CD4-positive, alpha-beta T cell (primary cell): ENCODE data around the gene TENM4. TPM values are rescaled to one million over a fixed set of nuclear protein-coding genes. Genes with fewer than 3 reads are reported as not detected.

ENCODE experiments used
- ATAC-seq: fragments of 200-7000 bp; cut with Tn5 transposase; one replicate; pipeline ENCODE4 v1.10.0; 2022; ENCODE audit warnings: mild to moderate bottlenecking; ENCODE audit not compliant: poor library complexity
- CTCF ChIA-PET: fragments of 350-600 bp; sonication (Branson Sonifier 250); formaldehyde crosslinking; loops from one replicate; lab custom pipeline; 2021; ENCODE audit warnings: antibody characterized with exemption, inconsistent platforms; lab: Charles Lee
- POLR2A ChIA-PET: fragments of 350-600 bp; sonication (Branson Sonifier 250); formaldehyde crosslinking; loops from one replicate; lab custom pipeline; 2021; ENCODE audit warnings: antibody characterized with exemption, inconsistent platforms; lab: Charles Lee
- DNase-seq, 14 experiments: peaks; one replicate each; pipeline ENCODE4 v3.0.0-alpha.2; 2013 to 2020; ENCODE audit warnings: mixed read lengths in 2 of 14
- H3K27ac ChIP-seq, 2 donors: one replicate each; pipeline versions ENCODE4 v1.5.1 to v1.7.0; 2013; ENCODE audit warnings: low read length in 2 of 2, low read depth in 1 of 2, mild to moderate bottlenecking in 1 of 2
- H3K27me3 ChIP-seq, 2 experiments: 1 replicate in 1 of 2; 2 replicates in 1 of 2; pipeline versions ENCODE4 v1.6.1 to v1.7.0; 2013; ENCODE audit warnings: low read length in 2 of 2, control low read depth in 1 of 2, mild to moderate bottlenecking in 1 of 2, moderate library complexity in 1 of 2; ENCODE audit not compliant: insufficient read depth in 2 of 2, control insufficient read depth in 1 of 2
- H3K36me3 ChIP-seq: one replicate; pipeline ENCODE4 v1.6.1; 2013; ENCODE audit warnings: low read length, control low read depth; ENCODE audit not compliant: insufficient read depth
- H3K4me1 ChIP-seq: one replicate; pipeline ENCODE4 v1.6.1; 2013; ENCODE audit warnings: low read length, control low read depth; ENCODE audit not compliant: insufficient read depth
- H3K4me3 ChIP-seq: one replicate; pipeline ENCODE4 v1.5.1; 2013; ENCODE audit warnings: mild to moderate bottlenecking, low read length, moderate library complexity
- H3K9me3 ChIP-seq, 2 experiments: 1 replicate in 1 of 2; 2 replicates in 1 of 2; pipeline versions ENCODE4 v1.6.1 to v1.7.0; 2013; ENCODE audit warnings: low read length in 2 of 2, mild to moderate bottlenecking in 2 of 2, control low read depth in 1 of 2, moderate library complexity in 1 of 2; ENCODE audit not compliant: control insufficient read depth in 1 of 2, insufficient read depth in 1 of 2
- H3K27ac Mint-ChIP-seq: one replicate; pipeline ENCODE4 v1.8.0; 2020; ENCODE audit warnings: mixed read lengths
- H3K27me3 Mint-ChIP-seq: one replicate; pipeline ENCODE4 v1.8.0; 2021; ENCODE audit warnings: mixed read lengths
- H3K36me3 Mint-ChIP-seq: one replicate; pipeline ENCODE4 v1.8.0; 2021; ENCODE audit warnings: low read depth, mixed read lengths
- H3K4me1 Mint-ChIP-seq: one replicate; pipeline ENCODE4 v1.8.0; 2021; ENCODE audit warnings: low read depth, mixed read lengths
- H3K4me3 Mint-ChIP-seq: one replicate; pipeline ENCODE4 v1.8.0; 2020; ENCODE audit warnings: mild to moderate bottlenecking, mixed read lengths
- H3K9me3 Mint-ChIP-seq: one replicate; pipeline ENCODE4 v1.8.0; 2020; ENCODE audit warnings: mixed read lengths
- intact Hi-C, 2 experiments: fragments of 100-400 bp; cut with DNase I in 1 of 2; cut with micrococcal nuclease in 1 of 2; formaldehyde crosslinking; loops; one replicate each; pipeline versions ENCODE4 v1.15.1 to v1.9.0; 2023 to 2025; cut with DNase I, micrococcal nuclease
- total RNA-seq, 174 experiments: library from RNA in 2 of 174; stranded (reverse) in 2 of 174; gene quantifications; one replicate each; pipeline ENCODE4 v1.2.3 and lab custom pipeline; 2021 to 2026
- TF ChIP-seq, protein P1 (sequence below): fragments of 200-600 bp; IDR thresholded peaks from one replicate; pipeline ENCODE4 v1.8.0; 2022; ENCODE audit warnings: antibody characterized with exemption, mild to moderate bottlenecking

Gene TENM4
- total RNA-seq, 2 experiments from 2014 or later = 0.22 to 0.31 TPM

DNA sequence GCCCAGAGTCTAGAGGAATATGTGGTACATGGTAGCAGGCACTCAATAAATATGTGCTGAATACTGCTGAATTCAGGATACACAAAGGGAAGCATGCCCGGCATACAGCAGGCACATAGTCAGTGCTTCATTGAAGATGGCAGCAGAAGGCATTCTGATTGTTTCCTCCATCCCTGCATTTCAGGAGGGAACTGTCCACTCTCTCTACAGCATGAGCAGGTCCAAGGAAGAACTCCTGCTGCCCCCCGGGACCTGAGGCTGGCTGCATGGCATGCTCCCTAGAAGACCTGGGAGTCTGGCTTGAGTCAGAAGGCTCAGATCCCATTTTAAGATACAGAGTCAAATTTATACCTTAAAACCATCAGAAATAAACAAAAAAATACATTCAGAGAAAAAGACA is 546.8 kb downstream of the TENM4 start:
- ChIA-PET CTCF (no interaction called here), POLR2A (no interaction called here)
- Histone ChIP-seq H3K36me3 (no peaks in the 10 kb centered on the region), H3K9me3 (peaks cover 0 to 5% of the 10 kb centered on the region in 2 experiments), H3K4me1 (no peaks in the 10 kb centered on the region), H3K27ac (no peak overlapping the region), H3K4me3 (no peak overlapping the region), H3K27me3 (peaks cover 0 to 2% of the 10 kb centered on the region in 2 experiments)
- DNase-seq = no peak
- Mint-ChIP-seq H3K27ac (no peak overlapping the region), H3K36me3 (no peaks in the 10 kb centered on the region), H3K9me3 (no peaks in the 10 kb centered on the region), H3K4me3 (no peak overlapping the region), H3K27me3 (peaks cover 8% of the 10 kb centered on the region), H3K4me1 (no peaks in the 10 kb centered on the region)
- intact Hi-C loops = no loop called here
- TF ChIP-seq, protein P1, sequence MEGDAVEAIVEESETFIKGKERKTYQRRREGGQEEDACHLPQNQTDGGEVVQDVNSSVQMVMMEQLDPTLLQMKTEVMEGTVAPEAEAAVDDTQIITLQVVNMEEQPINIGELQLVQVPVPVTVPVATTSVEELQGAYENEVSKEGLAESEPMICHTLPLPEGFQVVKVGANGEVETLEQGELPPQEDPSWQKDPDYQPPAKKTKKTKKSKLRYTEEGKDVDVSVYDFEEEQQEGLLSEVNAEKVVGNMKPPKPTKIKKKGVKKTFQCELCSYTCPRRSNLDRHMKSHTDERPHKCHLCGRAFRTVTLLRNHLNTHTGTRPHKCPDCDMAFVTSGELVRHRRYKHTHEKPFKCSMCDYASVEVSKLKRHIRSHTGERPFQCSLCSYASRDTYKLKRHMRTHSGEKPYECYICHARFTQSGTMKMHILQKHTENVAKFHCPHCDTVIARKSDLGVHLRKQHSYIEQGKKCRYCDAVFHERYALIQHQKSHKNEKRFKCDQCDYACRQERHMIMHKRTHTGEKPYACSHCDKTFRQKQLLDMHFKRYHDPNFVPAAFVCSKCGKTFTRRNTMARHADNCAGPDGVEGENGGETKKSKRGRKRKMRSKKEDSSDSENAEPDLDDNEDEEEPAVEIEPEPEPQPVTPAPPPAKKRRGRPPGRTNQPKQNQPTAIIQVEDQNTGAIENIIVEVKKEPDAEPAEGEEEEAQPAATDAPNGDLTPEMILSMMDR = no peak
- no peak for ATAC-seq

- peaks cover 5% of the 10 kb centered on the region for H3K9me3 Mint-ChIP-seq
- ATAC-seq = no peak
- H3K4me3 Mint-ChIP-seq = no peak overlapping the region
- Histone ChIP-seq H3K4me3 (no peak overlapping the region), H3K9me3 (peaks cover 0 to 5% of the 10 kb centered on the region in 2 experiments), H3K4me1 (no peaks in the 10 kb centered on the region), H3K36me3 (no peaks in the 10 kb centered on the region), H3K27me3 (peaks cover 0 to 2% of the 10 kb centered on the region in 2 experiments), H3K27ac (no peak overlapping the region)
- DNase-seq = no peak
- no peaks in the 10 kb centered on the region for H3K4me1 Mint-ChIP-seq
- CTCF ChIA-PET = no interaction called here
- no peaks in the 10 kb centered on the region for H3K36me3 Mint-ChIP-seq
- POLR2A ChIA-PET = no interaction called here
- no peak overlapping the region for H3K27ac Mint-ChIP-seq
- TF ChIP-seq, protein P1 = no peak
- peaks cover 17% of the 10 kb centered on the region for H3K27me3 Mint-ChIP-seq
- intact Hi-C loops = loop anchor here in 1 of 2 experiments (1.0 kb wide), 1 partner anchor 21 kb away; no protein-coding TSS in a partner anchor
Observed at GRCh38 chr11:78889698-78890097, 551.1 kb downstream of the TENM4 start.

- Mint-ChIP-seq H3K27me3 (peaks cover 21% of the 10 kb centered on the region), H3K9me3 (peaks cover 5% of the 10 kb centered on the region), H3K27ac (no peak overlapping the region), H3K4me1 (no peaks in the 10 kb centered on the region), H3K36me3 (no peaks in the 10 kb centered on the region), H3K4me3 (no peak overlapping the region)
- no peaks in the 10 kb centered on the region for H3K4me1 ChIP-seq
- DNase-seq (no peak), ATAC-seq (no peak)
- H3K36me3 ChIP-seq = no peaks in the 10 kb centered on the region
- no peak overlapping the region for H3K4me3 ChIP-seq
- TF ChIP-seq, protein P1 = no peak
- CTCF ChIA-PET = no interaction called here
- POLR2A ChIA-PET = no interaction called here
- no peak overlapping the region for H3K27ac ChIP-seq
- H3K27me3 ChIP-seq = peaks cover 0 to 2% of the 10 kb centered on the region in 2 experiments
- intact Hi-C loops = no loop called here
- H3K9me3 ChIP-seq = peaks cover 0 to 5% of the 10 kb centered on the region in 2 experiments
Observed at GRCh38 chr11:78886616-78887015, 554.2 kb downstream of the TENM4 start.
